ENCODE measurements around the gene EXOC4. TPM values are rescaled to one million over a fixed set of nuclear protein-coding genes. Genes with fewer than 3 reads are reported as not detected.

EXOC4 gene
- total and polyA plus RNA-seq, 12 donors, result 7.5 to 41.7 (median 34.6) TPM

GRCh38 chr7:133371616-133372015 is 118.7 kb downstream of the EXOC4 start:
- Histone ChIP-seq H3K4me3 (no peak overlapping the region), H3K36me3 (peaks cover 0 to 21% (median 0%) of the 10 kb centered on the region in 9 donors), H3K27me3 (no peaks in the 10 kb centered on the region), H3K9me3 (no peaks in the 10 kb centered on the region), H3K27ac (no peak overlapping the region), H3K4me1 (peaks cover 0 to 27% (median 4%) of the 10 kb centered on the region in 9 donors)
- intact Hi-C loops (cut with DNase I), result no loop called here
- WGBS, 2 donors, result 95 to 98% methylated on average over 4 of the region's 4 CpGs
- ATAC-seq (no peak), DNase-seq (no peak)
- TF ChIP-seq CTCF (IDR thresholded peaks at IDR 0.05), result no peak

- ATAC-seq, result no peak
- Histone ChIP-seq H3K4me1 (peaks cover 0 to 24% (median 2%) of the 10 kb centered on the region in 9 donors), H3K27me3 (no peaks in the 10 kb centered on the region), H3K9me3 (no peaks in the 10 kb centered on the region), H3K36me3 (peaks cover 0 to 22% (median 0%) of the 10 kb centered on the region in 9 donors), H3K4me3 (no peak overlapping the region), H3K27ac (no peak overlapping the region)
- DNase-seq, result no peak
- 90 to 96% methylated on average over 1 of the region's 1 CpG for WGBS, 2 donors
- TF ChIP-seq CTCF (IDR thresholded peaks at IDR 0.05), result no peak
- intact Hi-C loops (cut with DNase I), result no loop called here
Measured at GRCh38 chr7:133372337-133372736, 119.5 kb downstream of the EXOC4 start.

- Histone ChIP-seq H3K27me3 (no peaks in the 10 kb centered on the region), H3K27ac (no peak overlapping the region), H3K4me1 (peaks cover 0 to 7% (median 0%) of the 10 kb centered on the region in 9 donors), H3K4me3 (no peak overlapping the region), H3K9me3 (peaks cover 0 to 14% (median 0%) of the 10 kb centered on the region in 11 donors), H3K36me3 (peaks cover 0 to 29% (median 0%) of the 10 kb centered on the region in 9 donors)
- 42 to 59% methylated on average over 1 of the region's 1 CpG for WGBS, 2 donors
- no peak for DNase-seq
- TF ChIP-seq CTCF (IDR thresholded peaks at IDR 0.05), result no peak
- peak in 3 of 8 donors; percentile 72 to 81 (median 81) for ATAC-seq
- intact Hi-C loops (cut with DNase I), result no loop called here
Measured at GRCh38 chr7:133376514-133376913, 123.6 kb downstream of the EXOC4 start.

GRCh38 chr7:133381965-133382364 is 129.1 kb downstream of the EXOC4 start:
- no peak for TF ChIP-seq CTCF (IDR thresholded peaks at IDR 0.05)
- H3K4me3 ChIP-seq, result no peak overlapping the region
- H3K27me3 ChIP-seq, result no peaks in the 10 kb centered on the region
- peaks cover 0 to 7% (median 0%) of the 10 kb centered on the region in 9 donors for H3K36me3 ChIP-seq
- H3K27ac ChIP-seq, result no peak overlapping the region
- 97 to 98% methylated on average over 1 of the region's 1 CpG for WGBS, 2 donors
- intact Hi-C loops (cut with DNase I), result no loop called here
- ATAC-seq (no peak), DNase-seq (no peak)
- H3K9me3 ChIP-seq, result peaks cover 0 to 14% (median 0%) of the 10 kb centered on the region in 11 donors
- H3K4me1 ChIP-seq, result peaks cover 0 to 13% (median 7%) of the 10 kb centered on the region in 9 donors

All from heart right ventricle (tissue), 16 donors.